Thyroid gland (tissue), 4 donors: ENCODE measurements around the gene METTL22.

ENCODE experiments used
- CTCF ChIP-seq, 6 experiments: fragments of 200-600 bp in 3 of 6; fragments of 450-650 bp in 3 of 6; sonication (generic) in 3 of 6; IDR thresholded peaks; one replicate each; pipeline ENCODE4 v1.5.1; 2016 to 2019; ENCODE audit warnings: antibody characterized with exemption in 6 of 6, mild to moderate bottlenecking in 2 of 6, inconsistent platforms in 1 of 6, moderate library complexity in 1 of 6
- POLR2A ChIP-seq, 2 donors: fragments of 450-650 bp; IDR thresholded peaks; one replicate each; pipeline ENCODE4 v1.6.1; 2017; ENCODE audit warnings: antibody characterized with exemption in 2 of 2, mild to moderate bottlenecking in 2 of 2, moderate library complexity in 1 of 2

- no peak for TF ChIP-seq CTCF (IDR thresholded peaks at IDR 0.05)
- no peak for TF ChIP-seq POLR2A (IDR thresholded peaks at IDR 0.05)
Observed at GRCh38 chr16:8677481-8677880, 56.0 kb downstream of the METTL22 start.
